Upper lobe of left lung (tissue), 4 donors: ENCODE results near the gene DUSP15.

Experiments used
- CTCF ChIP-seq, 6 experiments: fragments of 450-650 bp in 4 of 6; fragments of 200-600 bp in 2 of 6; sonication (generic) in 2 of 6; IDR thresholded peaks; one replicate each; pipeline ENCODE4 v1.5.1; 2016 to 2019; ENCODE audit warnings: antibody characterized with exemption in 6 of 6
- POLR2A ChIP-seq, 4 donors: fragments of 450-650 bp; IDR thresholded peaks; one replicate each; pipeline ENCODE4 v1.5.1; 2016 to 2017; ENCODE audit warnings: antibody characterized with exemption in 4 of 4, mild to moderate bottlenecking in 2 of 4

GRCh38 chr20:31831771-31832306 lies 38.5 kb downstream of the DUSP15 start:
- TF ChIP-seq CTCF (IDR thresholded peaks at IDR 0.05) (no peak), POLR2A (IDR thresholded peaks at IDR 0.05) (no peak)
